Endodermal cell (in vitro differentiated cells): ENCODE measurements around the gene KAZN. TPM values are rescaled to one million over a fixed set of nuclear protein-coding genes. Genes with fewer than 3 reads are reported as not detected.

ENCODE experiments used
- DNase-seq: peaks from one replicate; pipeline ENCODE4 v3.0.0-alpha.2; 2017
- H3K27ac ChIP-seq: 2 replicates; pipeline ENCODE4 v1.5.1; 2013; ENCODE audit warnings: mild to moderate bottlenecking, low read depth, low read length, moderate library complexity
- H3K27me3 ChIP-seq: 2 replicates; pipeline ENCODE4 v1.6.1; 2013; ENCODE audit warnings: mild to moderate bottlenecking, low read length, moderate library complexity; ENCODE audit not compliant: insufficient read depth, control insufficient read depth, poor library complexity, severe bottlenecking
- H3K36me3 ChIP-seq: 2 replicates; pipeline ENCODE4 v1.7.0; 2013; ENCODE audit warnings: mild to moderate bottlenecking, low read length, moderate library complexity; ENCODE audit not compliant: control insufficient read depth, insufficient read depth
- H3K4me1 ChIP-seq: one replicate; pipeline ENCODE4 v1.7.0; 2013; ENCODE audit warnings: low read length; ENCODE audit not compliant: control insufficient read depth, insufficient read depth
- H3K4me3 ChIP-seq: 2 replicates; pipeline ENCODE4 v1.5.1; 2013; ENCODE audit warnings: mild to moderate bottlenecking, low read length, moderate library complexity
- H3K9ac ChIP-seq: 2 replicates; pipeline ENCODE4 v1.6.1; 2013; ENCODE audit warnings: mild to moderate bottlenecking, low read length, moderate library complexity; ENCODE audit not compliant: poor library complexity, severe bottlenecking; ENCODE audit errors: extremely low read depth
- H3K9me3 ChIP-seq: 2 replicates; pipeline ENCODE4 v1.6.1; 2013; ENCODE audit warnings: mild to moderate bottlenecking, low read length, moderate library complexity; ENCODE audit not compliant: control insufficient read depth
- H3K27ac Mint-ChIP-seq: 2 replicates; pipeline ENCODE4 v1.8.0; 2020; ENCODE audit warnings: mixed read lengths
- H3K27me3 Mint-ChIP-seq: 2 replicates; pipeline ENCODE4 v1.8.0; 2021; ENCODE audit warnings: mild to moderate bottlenecking, mixed read lengths; ENCODE audit not compliant: insufficient read depth
- H3K36me3 Mint-ChIP-seq: 2 replicates; pipeline ENCODE4 v1.8.0; 2020; ENCODE audit warnings: low read depth, mixed read lengths
- H3K4me1 Mint-ChIP-seq: 2 replicates; pipeline ENCODE4 v1.8.0; 2020; ENCODE audit warnings: mixed read lengths
- H3K4me3 Mint-ChIP-seq: 2 replicates; pipeline ENCODE4 v1.8.0; 2020; ENCODE audit warnings: mild to moderate bottlenecking, moderate library complexity, mixed read lengths
- H3K9me3 Mint-ChIP-seq: 2 replicates; pipeline ENCODE4 v1.8.0; 2020; ENCODE audit warnings: mild to moderate bottlenecking, mixed read lengths
- CTCF ChIP-seq: fragments of 200-600 bp; sonication (generic); conservative IDR thresholded peaks from 2 replicates; pipeline ENCODE4 v1.5.0; 2021; ENCODE audit warnings: antibody characterized with exemption, mild to moderate bottlenecking
- WGBS, 2 experiments: methylation state at CpG; one replicate each; pipeline versions ENCODE4 v1.1.5 to v1.1.7; 2013; ENCODE audit warnings: missing lambda C conversion rate in 2 of 2, mixed read lengths in 1 of 2; ENCODE audit not compliant: insufficient coverage in 1 of 2, insufficient read length in 1 of 2; 5-methylcytosine and 5-hydroxymethylcytosine counted together
- total RNA-seq, 2 donors: library from RNA; stranded (reverse); fragmentation: NEBNext Ultra II Directional in 1 of 2; extraction: Animal tissue kit (Norgen Biotek cat#: 25700) in 1 of 2; gene quantifications; 2 replicates in 1 of 2; 3 replicates in 1 of 2; pipeline ENCODE4 v1.2.1, GENCODE V29; 2021

KAZN gene
- total RNA-seq, 2 donors from 2014 or later = 12.4 to 13.9 TPM

GRCh38 chr1:14928886-14929546 is 330.5 kb downstream of the KAZN start:
- DNase-seq = peak; percentile 43
- Histone ChIP-seq H3K27ac (no peak overlapping the region), H3K4me1 (peaks cover 10% of the 10 kb centered on the region), H3K9ac (no peak overlapping the region), H3K36me3 (no peaks in the 10 kb centered on the region), H3K27me3 (peaks cover 21% of the 10 kb centered on the region), H3K4me3 (no peak overlapping the region), H3K9me3 (no peaks in the 10 kb centered on the region)
- H3K27ac Mint-ChIP-seq = no peak overlapping the region
- no peak for TF ChIP-seq CTCF
- 92% methylated on average over 2 of the region's 2 CpGs; no CpG with 5 or more reads in 1 of the 2 experiments for WGBS, 2 experiments
- H3K4me3 Mint-ChIP-seq = no peak overlapping the region
- H3K36me3 Mint-ChIP-seq = no peaks in the 10 kb centered on the region
- peaks cover 23% of the 10 kb centered on the region for H3K4me1 Mint-ChIP-seq
- no peaks in the 10 kb centered on the region for H3K9me3 Mint-ChIP-seq
- H3K27me3 Mint-ChIP-seq = peaks cover 32% of the 10 kb centered on the region

DNA sequence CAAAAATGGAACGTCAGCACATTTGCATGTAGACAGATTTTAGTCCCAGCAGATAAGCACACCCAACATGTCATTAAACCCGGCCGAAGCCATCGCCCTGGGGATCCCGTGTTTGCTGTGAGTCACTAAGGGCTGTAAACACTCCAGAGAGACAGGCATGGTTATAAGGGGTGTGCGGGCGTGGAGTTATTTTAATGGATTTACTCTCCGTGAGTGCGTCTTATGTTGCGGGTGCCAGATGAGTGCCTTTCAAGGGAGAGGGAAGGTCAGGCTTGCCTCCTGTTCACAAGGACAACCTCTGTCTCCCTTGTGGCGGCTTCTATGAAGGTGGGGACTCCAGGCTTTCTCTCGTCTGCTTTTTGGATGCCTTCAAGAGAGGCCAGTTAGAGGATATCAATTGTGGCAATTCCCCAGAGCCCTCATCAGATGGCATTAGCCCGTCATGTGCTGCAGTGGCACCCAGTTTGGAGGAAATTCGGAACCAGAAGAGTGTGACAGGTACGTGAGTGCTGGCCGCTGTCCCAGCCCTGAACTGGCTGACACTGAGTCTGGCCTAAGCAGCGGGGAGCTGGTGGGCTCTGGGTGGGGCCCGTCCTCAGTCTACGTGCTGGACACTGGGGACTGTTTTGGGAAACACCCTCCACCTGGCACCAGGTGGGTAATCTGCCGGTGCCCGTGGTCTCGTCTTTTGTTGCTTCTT is 331.2 kb downstream of the KAZN start:
- H3K4me1 Mint-ChIP-seq = peaks cover 23% of the 10 kb centered on the region
- no peak overlapping the region for H3K4me3 Mint-ChIP-seq
- no peak for TF ChIP-seq CTCF
- no peak overlapping the region for H3K27ac Mint-ChIP-seq
- no peaks in the 10 kb centered on the region for H3K36me3 Mint-ChIP-seq
- H3K4me3 ChIP-seq = no peak overlapping the region
- no peak for DNase-seq
- peaks cover 10% of the 10 kb centered on the region for H3K4me1 ChIP-seq
- H3K9ac ChIP-seq = no peak overlapping the region
- H3K36me3 ChIP-seq = no peaks in the 10 kb centered on the region
- H3K27me3 ChIP-seq = peaks cover 21% of the 10 kb centered on the region
- H3K27me3 Mint-ChIP-seq = peaks cover 32% of the 10 kb centered on the region
- WGBS, 2 experiments = 94 to 96% methylated on average over 16 to 22 of the region's 22 CpGs
- no peak overlapping the region for H3K27ac ChIP-seq
- H3K9me3 ChIP-seq = no peaks in the 10 kb centered on the region
- no peaks in the 10 kb centered on the region for H3K9me3 Mint-ChIP-seq

DNA sequence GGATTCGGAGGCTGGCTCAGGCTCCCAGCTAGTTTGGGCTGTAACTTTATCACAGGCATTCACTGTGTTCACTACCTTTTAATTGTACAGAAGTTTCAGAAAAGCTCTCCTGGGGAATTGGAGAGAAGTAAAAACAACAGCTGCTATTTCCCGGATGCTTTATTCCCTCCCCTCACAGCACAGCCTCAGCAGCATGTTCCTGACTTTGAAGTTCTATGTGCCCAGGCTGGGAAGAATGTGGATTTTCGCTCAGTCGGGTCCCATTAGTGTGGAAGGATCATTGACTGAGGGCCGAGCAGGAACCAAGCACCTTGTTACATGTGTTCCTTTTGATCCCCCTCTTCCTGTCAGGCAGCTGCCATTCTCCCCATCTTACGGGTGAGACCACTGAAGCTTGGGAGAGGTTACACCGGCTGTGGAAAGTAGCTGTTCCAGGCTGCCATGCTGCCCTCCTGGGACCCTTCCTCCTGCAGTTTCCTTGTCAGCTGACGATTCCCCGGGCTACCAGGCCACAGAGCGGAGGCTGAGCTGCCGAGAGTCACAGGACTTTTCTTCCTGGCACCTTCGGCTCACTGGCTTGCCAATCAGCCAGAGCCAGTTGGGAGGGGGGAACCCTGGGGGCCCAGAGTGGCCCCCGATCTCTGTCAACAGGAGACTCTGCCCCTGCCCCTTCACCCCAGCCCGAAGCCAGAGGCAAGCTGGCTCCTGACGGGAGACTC is 331.9 kb downstream of the KAZN start:
- peaks cover 21% of the 10 kb centered on the region for H3K27me3 ChIP-seq
- H3K4me3 ChIP-seq = no peak overlapping the region
- H3K4me3 Mint-ChIP-seq = no peak overlapping the region
- H3K9me3 ChIP-seq = no peaks in the 10 kb centered on the region
- H3K36me3 ChIP-seq = no peaks in the 10 kb centered on the region
- H3K4me1 Mint-ChIP-seq = peaks cover 18% of the 10 kb centered on the region
- TF ChIP-seq CTCF = no peak
- no peak overlapping the region for H3K9ac ChIP-seq
- no peaks in the 10 kb centered on the region for H3K36me3 Mint-ChIP-seq
- H3K27ac Mint-ChIP-seq = no peak overlapping the region
- no peak for DNase-seq
- peaks cover 9% of the 10 kb centered on the region for H3K4me1 ChIP-seq
- WGBS, 2 experiments = 89 to 92% methylated on average over 11 to 15 of the region's 15 CpGs
- H3K27me3 Mint-ChIP-seq = peaks cover 26% of the 10 kb centered on the region
- no peak overlapping the region for H3K27ac ChIP-seq
- H3K9me3 Mint-ChIP-seq = no peaks in the 10 kb centered on the region
